Immature natural killer cell (primary cell): ENCODE measurements around the gene PAX1. TPM values are rescaled to one million over a fixed set of nuclear protein-coding genes. Genes with fewer than 3 reads are reported as not detected.

ENCODE experiments used
- DNase-seq, 3 donors: peaks; one replicate each; pipeline ENCODE4 v3.0.0; 2022; ENCODE audit warnings: mixed read lengths in 1 of 3
- H3K27ac Mint-ChIP-seq, 6 donors: one replicate each; pipeline ENCODE4 v1.8.0; 2020; ENCODE audit warnings: mixed read lengths in 6 of 6, mild to moderate bottlenecking in 5 of 6, inconsistent platforms in 4 of 6, moderate library complexity in 3 of 6
- H3K27me3 Mint-ChIP-seq, 3 donors: one replicate each; pipeline ENCODE4 v1.8.0; 2020 to 2021; ENCODE audit warnings: low read depth in 3 of 3, mild to moderate bottlenecking in 3 of 3, mixed read lengths in 3 of 3, moderate library complexity in 3 of 3, inconsistent platforms in 1 of 3
- H3K36me3 Mint-ChIP-seq, 3 donors: one replicate each; pipeline ENCODE4 v1.8.0; 2020; ENCODE audit warnings: mixed read lengths in 3 of 3, inconsistent platforms in 2 of 3, mild to moderate bottlenecking in 2 of 3
- H3K4me1 Mint-ChIP-seq, 2 donors: one replicate each; pipeline ENCODE4 v1.8.0; 2020; ENCODE audit warnings: inconsistent platforms in 2 of 2, mild to moderate bottlenecking in 2 of 2, mixed read lengths in 2 of 2, moderate library complexity in 1 of 2
- H3K4me3 Mint-ChIP-seq, 5 donors: one replicate each; pipeline ENCODE4 v1.8.0; 2020; ENCODE audit warnings: mild to moderate bottlenecking in 5 of 5, mixed read lengths in 5 of 5, inconsistent platforms in 3 of 5, moderate library complexity in 3 of 5
- H3K9me3 Mint-ChIP-seq, 6 donors: one replicate each; pipeline ENCODE4 v1.8.0; 2020; ENCODE audit warnings: mild to moderate bottlenecking in 6 of 6, mixed read lengths in 6 of 6, inconsistent platforms in 4 of 6, moderate library complexity in 3 of 6
- polyA plus RNA-seq, 3 donors: library from polyadenylated mRNA; unstranded; fragments of 300-500 nt; fragmentation: Illumina TruSeq; gene quantifications; one replicate each; pipeline ENCODE4 v1.2.3, GENCODE V29; 2021

The PAX1 gene
- polyA plus RNA-seq, 3 donors from 2014 or later, result not detected

DNA sequence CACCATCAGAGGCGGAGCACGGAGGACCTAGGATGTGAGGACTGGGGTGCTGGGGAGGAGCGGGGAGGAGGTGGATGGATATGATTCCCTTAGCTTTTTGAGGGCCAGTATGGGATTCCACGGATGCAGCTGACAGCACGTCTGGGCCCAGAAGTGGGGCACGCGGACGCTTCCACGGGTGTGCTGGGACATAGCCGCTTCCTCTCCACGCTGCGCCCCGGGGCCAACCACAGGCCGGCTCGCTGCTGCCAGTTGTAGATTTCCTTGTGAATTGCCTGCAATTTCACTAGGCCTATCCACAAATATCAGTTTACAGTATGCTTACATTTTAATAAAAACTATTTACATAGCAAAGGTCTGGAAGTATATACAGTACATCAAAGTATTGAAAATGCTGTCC is 23.9 kb downstream of the PAX1 start:
- Mint-ChIP-seq H3K27me3 (peaks cover 0 to 1% (median 0%) of the 10 kb centered on the region in 3 donors), H3K4me1 (no peaks in the 10 kb centered on the region), H3K9me3 (peaks cover 0 to 3% (median 0%) of the 10 kb centered on the region in 6 donors), H3K4me3 (no peak overlapping the region), H3K27ac (no peak overlapping the region), H3K36me3 (no peaks in the 10 kb centered on the region)
- no peak for DNase-seq

DNA sequence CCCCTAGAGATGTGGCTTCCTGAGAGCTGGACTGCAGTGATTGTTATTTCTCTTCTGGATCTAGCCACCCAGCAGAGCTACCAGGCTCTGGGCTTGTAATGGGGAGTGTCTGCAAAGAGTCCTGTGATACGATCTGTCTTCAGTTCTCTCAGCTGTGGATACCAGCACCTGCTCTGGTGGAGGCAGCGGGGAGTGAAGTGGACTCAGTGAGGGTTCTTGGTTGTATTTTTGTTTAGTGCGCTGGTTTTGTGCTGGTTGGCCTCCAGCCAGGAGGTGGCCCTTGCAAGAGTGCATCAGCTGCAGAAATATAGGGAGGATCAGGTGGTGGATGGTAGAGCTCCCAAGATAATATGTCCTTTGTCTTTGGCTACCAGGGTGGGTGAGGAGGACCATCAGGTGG is 33.7 kb downstream of the PAX1 start:
- H3K4me3 Mint-ChIP-seq, result no peak overlapping the region

DNA sequence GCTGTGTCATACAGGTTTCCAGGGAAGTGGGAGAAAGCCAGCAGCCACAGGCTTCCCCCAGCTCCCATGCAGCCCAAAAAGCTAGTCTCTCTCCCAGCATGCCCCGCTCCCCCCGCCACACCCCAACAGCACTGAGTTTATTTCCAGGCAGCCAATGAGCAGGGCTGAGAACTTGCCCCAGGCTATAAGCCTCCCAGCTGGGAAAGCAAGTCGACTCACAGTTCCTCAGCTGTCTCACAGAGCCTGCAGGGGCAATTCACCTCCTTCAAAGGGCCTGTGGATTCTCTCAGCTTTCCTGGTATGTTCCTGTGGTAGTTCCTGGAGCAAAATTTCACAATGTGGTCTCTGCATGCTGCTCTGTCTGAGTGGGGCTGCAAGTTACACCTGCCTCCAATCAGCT is 34.2 kb downstream of the PAX1 start:
- Mint-ChIP-seq H3K27ac (no peak overlapping the region), H3K36me3 (no peaks in the 10 kb centered on the region), H3K9me3 (peaks cover 0 to 14% (median 2%) of the 10 kb centered on the region in 6 donors), H3K4me3 (no peak overlapping the region), H3K4me1 (no peaks in the 10 kb centered on the region), H3K27me3 (peaks cover 0 to 1% (median 0%) of the 10 kb centered on the region in 3 donors)
- DNase-seq, result no peak

More for the DNA sequence above, 33.7 kb downstream of the PAX1 start:
- Mint-ChIP-seq H3K27me3 (peaks cover 0 to 1% (median 0%) of the 10 kb centered on the region in 3 donors), H3K4me1 (no peaks in the 10 kb centered on the region), H3K9me3 (peaks cover 0 to 14% (median 2%) of the 10 kb centered on the region in 6 donors), H3K27ac (no peak overlapping the region), H3K36me3 (no peaks in the 10 kb centered on the region)
- DNase-seq, result no peak

DNA sequence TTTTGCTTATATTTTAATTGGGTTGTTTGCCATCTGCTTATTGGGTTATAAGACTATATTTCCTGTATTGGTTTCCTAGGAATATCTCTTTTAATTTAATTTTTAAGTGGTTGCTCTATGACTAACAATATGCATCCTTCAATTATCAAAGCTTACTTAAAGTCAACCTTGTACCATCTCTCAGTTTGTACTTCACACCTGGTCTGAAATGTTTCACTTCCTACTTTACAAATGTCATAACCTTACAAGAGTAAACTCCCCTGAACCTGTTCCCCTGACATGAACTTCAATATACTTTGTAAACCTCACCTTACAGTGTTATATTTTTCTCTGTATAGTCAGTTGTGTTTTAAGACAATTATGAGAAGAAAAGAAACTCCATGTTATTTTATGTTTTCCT is 35.8 kb downstream of the PAX1 start:
- Mint-ChIP-seq H3K9me3 (peaks cover 0 to 14% (median 3%) of the 10 kb centered on the region in 6 donors), H3K27ac (no peak overlapping the region), H3K4me1 (no peaks in the 10 kb centered on the region), H3K27me3 (peaks cover 0 to 1% (median 0%) of the 10 kb centered on the region in 3 donors), H3K36me3 (no peaks in the 10 kb centered on the region), H3K4me3 (no peak overlapping the region)
- no peak for DNase-seq

DNA sequence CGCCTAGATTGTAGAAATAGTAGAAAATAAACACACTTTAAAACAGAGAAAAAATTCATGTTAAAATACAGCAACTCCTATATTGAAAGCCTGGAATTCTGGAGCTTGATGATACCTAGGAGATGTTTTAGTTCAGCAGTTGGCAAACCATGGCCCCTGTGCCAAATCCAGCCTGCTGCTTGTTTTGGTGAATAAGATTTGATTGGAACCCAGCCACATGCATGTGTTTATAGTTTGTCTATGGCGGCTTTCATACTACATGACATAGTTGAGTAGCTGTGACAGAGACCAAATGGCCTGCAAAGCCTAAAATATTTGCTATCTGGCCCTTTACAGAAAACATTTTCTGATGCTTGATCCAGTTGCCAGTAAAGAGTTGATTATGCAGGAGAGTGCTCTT is 57.2 kb downstream of the PAX1 start:
- Mint-ChIP-seq H3K4me1 (no peaks in the 10 kb centered on the region), H3K9me3 (peaks cover 0 to 8% (median 4%) of the 10 kb centered on the region in 6 donors), H3K27me3 (peaks cover 0 to 2% (median 1%) of the 10 kb centered on the region in 3 donors), H3K4me3 (no peak overlapping the region), H3K36me3 (no peaks in the 10 kb centered on the region), H3K27ac (no peak overlapping the region)
- DNase-seq, result no peak

DNA sequence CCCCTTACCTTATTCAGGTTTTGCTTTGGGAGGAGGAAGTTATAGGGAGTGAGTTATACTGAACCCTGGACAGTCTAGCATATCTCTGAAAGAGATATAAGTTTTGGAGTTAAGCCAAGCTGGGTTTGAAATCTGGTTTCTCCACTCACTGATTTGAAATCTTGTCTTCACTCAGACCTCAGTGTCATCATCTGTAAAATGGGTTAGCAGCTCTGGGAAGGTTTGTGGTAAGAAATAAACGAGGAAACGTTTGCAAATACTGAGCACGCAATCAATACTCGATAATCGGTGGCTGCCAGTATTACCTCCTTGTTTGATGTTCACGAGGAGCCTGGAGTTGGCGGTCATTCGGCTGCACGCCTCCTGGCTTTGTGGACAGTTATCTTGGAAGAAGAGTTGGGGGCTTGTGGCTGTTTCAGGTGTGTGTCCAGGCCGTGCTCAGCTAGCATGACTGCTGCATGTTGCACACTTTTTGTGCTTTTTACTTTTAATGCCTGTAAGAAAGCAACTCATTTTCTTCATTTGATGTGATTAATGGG is 61.8 kb downstream of the PAX1 start:
- Mint-ChIP-seq H3K4me3 (no peak overlapping the region), H3K27ac (no peak overlapping the region), H3K4me1 (no peaks in the 10 kb centered on the region), H3K36me3 (no peaks in the 10 kb centered on the region), H3K9me3 (peaks cover 0 to 15% (median 5%) of the 10 kb centered on the region in 6 donors), H3K27me3 (peaks cover 0 to 3% (median 1%) of the 10 kb centered on the region in 3 donors)
- DNase-seq, result no peak

DNA sequence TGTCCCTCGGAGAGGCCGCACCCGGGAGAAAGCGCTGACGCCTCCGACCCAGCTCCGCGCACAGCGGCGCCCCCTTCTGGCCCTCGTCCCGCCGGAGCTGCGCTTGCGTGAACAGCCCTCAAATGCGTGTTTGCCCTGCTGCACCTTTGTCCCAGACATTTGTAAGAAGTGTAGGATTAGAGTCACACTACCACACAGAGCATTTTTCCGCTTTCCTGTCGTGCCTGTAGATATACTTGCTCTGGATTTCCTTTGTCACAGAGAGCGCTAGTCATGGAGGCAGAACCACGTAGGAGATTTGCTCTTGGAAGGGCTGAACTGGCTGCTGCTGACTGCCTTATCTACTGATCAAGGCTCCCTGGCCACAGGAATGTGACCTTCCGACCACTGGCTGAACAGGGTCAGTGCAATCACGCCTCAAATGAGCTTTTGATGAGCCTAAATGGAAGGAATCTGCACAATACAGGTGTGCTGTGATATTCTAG is 62.3 kb downstream of the PAX1 start:
- H3K4me1 Mint-ChIP-seq, result no peaks in the 10 kb centered on the region
- no peak overlapping the region for H3K27ac Mint-ChIP-seq
- peaks cover 0 to 15% (median 5%) of the 10 kb centered on the region in 6 donors for H3K9me3 Mint-ChIP-seq
- H3K36me3 Mint-ChIP-seq, result no peaks in the 10 kb centered on the region
- H3K4me3 Mint-ChIP-seq, result no peak overlapping the region
- no peak for DNase-seq
- H3K27me3 Mint-ChIP-seq, result peaks cover 0 to 3% (median 1%) of the 10 kb centered on the region in 3 donors

Other genes with a start within 250 kb of the PAX1 start
- gene NKX2-2, start 191.6 kb upstream of the PAX1 start, polyA plus RNA-seq, result not detected